ENCODE data around the gene LIN54. TPM values are rescaled to one million over a fixed set of nuclear protein-coding genes. Genes with fewer than 3 reads are reported as not detected.
A peak's percentile ranks its signal among the peaks of the same experiment; 100 is the strongest.

Gene LIN54
- total and polyA plus RNA-seq, 2 of the 13 experiments (the other 11 are each of a cell fraction or from before 2014, with no cell fraction given) = 25.2 to 32.9 TPM

DNA sequence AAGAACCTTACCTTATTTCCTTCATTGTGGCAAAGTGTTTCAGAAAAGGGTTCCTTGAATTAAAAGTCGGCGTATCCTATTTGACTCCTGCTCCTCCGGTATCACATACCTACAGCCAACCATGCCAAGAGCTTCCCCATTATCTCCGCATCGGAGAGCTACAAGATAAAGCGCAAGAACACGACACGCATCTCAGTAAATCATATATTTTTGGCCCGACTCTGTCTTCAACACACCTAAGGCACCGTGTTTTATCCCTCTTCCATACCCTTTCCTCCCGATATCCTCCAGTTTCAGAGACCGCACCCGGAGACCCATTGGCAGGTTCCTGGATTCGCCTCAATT is 110.6 kb downstream of the LIN54 start (continued):
- TF ChIP-seq, protein P1, sequence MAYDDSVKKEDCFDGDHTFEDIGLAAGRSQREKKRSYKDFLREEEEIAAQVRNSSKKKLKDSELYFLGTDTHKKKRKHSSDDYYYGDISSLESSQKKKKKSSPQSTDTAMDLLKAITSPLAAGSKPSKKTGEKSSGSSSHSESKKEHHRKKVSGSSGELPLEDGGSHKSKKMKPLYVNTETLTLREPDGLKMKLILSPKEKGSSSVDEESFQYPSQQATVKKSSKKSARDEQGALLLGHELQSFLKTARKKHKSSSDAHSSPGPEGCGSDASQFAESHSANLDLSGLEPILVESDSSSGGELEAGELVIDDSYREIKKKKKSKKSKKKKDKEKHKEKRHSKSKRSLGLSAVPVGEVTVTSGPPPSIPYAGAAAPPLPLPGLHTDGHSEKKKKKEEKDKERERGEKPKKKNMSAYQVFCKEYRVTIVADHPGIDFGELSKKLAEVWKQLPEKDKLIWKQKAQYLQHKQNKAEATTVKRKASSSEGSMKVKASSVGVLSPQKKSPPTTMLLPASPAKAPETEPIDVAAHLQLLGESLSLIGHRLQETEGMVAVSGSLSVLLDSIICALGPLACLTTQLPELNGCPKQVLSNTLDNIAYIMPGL (CRISPR knock-in tag; IDR thresholded peaks at IDR 0.05; ENCODE audit: borderline replicate concordance in 1 of 2, low read depth in 1 of 2) = no peak
- TF ChIP-seq KLF9 (CRISPR knock-in tag; IDR thresholded peaks at IDR 0.05; ENCODE audit: low read depth) (no peak), ZNF33A (CRISPR knock-in tag; IDR thresholded peaks at IDR 0.05; ENCODE audit: borderline replicate concordance) (peak; percentile 84; the same call in 1 of the 2 replicates), KLF16 (CRISPR knock-in tag; IDR thresholded peaks at IDR 0.05) (no peak), ZNF547 (CRISPR knock-in tag; IDR thresholded peaks at IDR 0.05) (no peak), ZSCAN31 (CRISPR knock-in tag; IDR thresholded peaks at IDR 0.05; ENCODE audit: low read depth) (no peak), SOX5 (CRISPR knock-in tag; IDR thresholded peaks at IDR 0.05; ENCODE audit: borderline replicate concordance) (0 out of 2 replicates have a peak, but pooled peaks have one; percentile 6), ESRRA (CRISPR knock-in tag; IDR thresholded peaks at IDR 0.05; ENCODE audit: low read depth) (no peak), NFKB2 (CRISPR knock-in tag; IDR thresholded peaks at IDR 0.05; ENCODE audit: borderline replicate concordance) (no peak), GFI1 (CRISPR knock-in tag; IDR thresholded peaks at IDR 0.05; ENCODE audit: borderline replicate concordance) (no peak), ZNF605 (CRISPR knock-in tag; IDR thresholded peaks at IDR 0.05) (peak; percentile 83; the same call in 1 of the 2 replicates), DRAP1 (CRISPR knock-in tag; IDR thresholded peaks at IDR 0.05) (no peak), CEBPZ (IDR thresholded peaks at IDR 0.05; ENCODE audit: low read length) (no peak), RARA (CRISPR knock-in tag; IDR thresholded peaks at IDR 0.05) (peak; percentile 4; the same call in 1 of the 2 replicates), PLSCR1 (CRISPR knock-in tag; IDR thresholded peaks at IDR 0.05; ENCODE audit: borderline replicate concordance) (no peak), ZBTB7B (CRISPR knock-in tag; IDR thresholded peaks at IDR 0.05) (no peak; the same call in 1 of the 2 replicates)
- TF ChIP-seq, protein P2, sequence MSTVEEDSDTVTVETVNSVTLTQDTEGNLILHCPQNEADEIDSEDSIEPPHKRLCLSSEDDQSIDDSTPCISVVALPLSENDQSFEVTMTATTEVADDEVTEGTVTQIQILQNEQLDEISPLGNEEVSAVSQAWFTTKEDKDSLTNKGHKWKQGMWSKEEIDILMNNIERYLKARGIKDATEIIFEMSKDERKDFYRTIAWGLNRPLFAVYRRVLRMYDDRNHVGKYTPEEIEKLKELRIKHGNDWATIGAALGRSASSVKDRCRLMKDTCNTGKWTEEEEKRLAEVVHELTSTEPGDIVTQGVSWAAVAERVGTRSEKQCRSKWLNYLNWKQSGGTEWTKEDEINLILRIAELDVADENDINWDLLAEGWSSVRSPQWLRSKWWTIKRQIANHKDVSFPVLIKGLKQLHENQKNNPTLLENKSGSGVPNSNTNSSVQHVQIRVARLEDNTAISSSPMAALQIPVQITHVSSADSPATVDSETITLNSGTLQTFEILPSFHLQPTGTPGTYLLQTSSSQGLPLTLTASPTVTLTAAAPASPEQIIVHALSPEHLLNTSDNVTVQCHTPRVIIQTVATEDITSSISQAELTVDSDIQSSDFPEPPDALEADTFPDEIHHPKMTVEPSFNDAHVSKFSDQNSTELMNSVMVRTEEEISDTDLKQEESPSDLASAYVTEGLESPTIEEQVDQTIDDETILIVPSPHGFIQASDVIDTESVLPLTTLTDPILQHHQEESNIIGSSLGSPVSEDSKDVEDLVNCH (CRISPR knock-in tag; IDR thresholded peaks at IDR 0.05) = no peak
- TF ChIP-seq, protein P3, sequence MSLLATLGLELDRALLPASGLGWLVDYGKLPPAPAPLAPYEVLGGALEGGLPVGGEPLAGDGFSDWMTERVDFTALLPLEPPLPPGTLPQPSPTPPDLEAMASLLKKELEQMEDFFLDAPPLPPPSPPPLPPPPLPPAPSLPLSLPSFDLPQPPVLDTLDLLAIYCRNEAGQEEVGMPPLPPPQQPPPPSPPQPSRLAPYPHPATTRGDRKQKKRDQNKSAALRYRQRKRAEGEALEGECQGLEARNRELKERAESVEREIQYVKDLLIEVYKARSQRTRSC (CRISPR knock-in tag; IDR thresholded peaks at IDR 0.05; ENCODE audit: low read depth) = no peak
- TF ChIP-seq, protein P4, sequence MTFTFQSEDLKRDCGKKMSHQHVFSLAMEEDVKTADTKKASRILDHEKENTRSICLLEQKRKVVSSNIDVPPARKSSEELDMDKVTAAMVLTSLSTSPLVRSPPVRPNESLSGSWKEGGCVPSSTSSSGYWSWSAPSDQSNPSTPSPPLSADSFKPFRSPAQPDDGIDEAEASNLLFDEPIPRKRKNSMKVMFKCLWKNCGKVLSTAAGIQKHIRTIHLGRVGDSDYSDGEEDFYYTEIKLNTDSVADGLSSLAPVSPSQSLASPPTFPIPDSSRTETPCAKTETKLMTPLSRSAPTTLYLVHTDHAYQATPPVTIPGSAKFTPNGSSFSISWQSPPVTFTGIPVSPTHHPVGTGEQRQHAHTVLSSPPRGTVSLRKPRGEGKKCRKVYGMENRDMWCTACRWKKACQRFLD (CRISPR knock-in tag; IDR thresholded peaks at IDR 0.05; ENCODE audit: borderline replicate concordance) = no peak
